Mammary epithelial cell (primary cell): ENCODE data around the gene CPAMD8.

Experiments used
- CTCF ChIP-seq, 2 donors: IDR thresholded peaks in 1 of 2; conservative IDR thresholded peaks in 1 of 2; 2 replicates each; pipeline ENCODE4 v1.5.1; 2011 to 2012; ENCODE audit warnings: inconsistent platforms in 2 of 2, low read length in 2 of 2, mild to moderate bottlenecking in 2 of 2, control low read depth in 1 of 2, low read depth in 1 of 2; ENCODE audit not compliant: insufficient read depth in 1 of 2; ENCODE audit errors: extremely low read depth in 1 of 2
- EZH2 ChIP-seq: IDR thresholded peaks from 2 replicates; pipeline ENCODE4 v1.6.1; 2012; ENCODE audit warnings: low read length, inconsistent platforms, borderline replicate concordance

GRCh38 chr19:16928351-16928750 lies 98.3 kb downstream of the CPAMD8 start:
- TF ChIP-seq CTCF (conservative IDR thresholded peaks at IDR 0.05 in 1 of 2, IDR thresholded peaks at IDR 0.05 in 1 of 2; ENCODE audit: extremely low read depth in 1 of 2, insufficient read depth in 1 of 2, low read depth in 1 of 2, low read length in 2 of 2) (no peak), EZH2 (no peak)
